ENCODE results near the gene CLIC3. TPM values are rescaled to one million over a fixed set of nuclear protein-coding genes. Genes with fewer than 3 reads are reported as not detected.

Gene CLIC3
- total RNA-seq, 4 donors from 2014 or later = 2.5 to 3.8 TPM; not detected in 2

DNA sequence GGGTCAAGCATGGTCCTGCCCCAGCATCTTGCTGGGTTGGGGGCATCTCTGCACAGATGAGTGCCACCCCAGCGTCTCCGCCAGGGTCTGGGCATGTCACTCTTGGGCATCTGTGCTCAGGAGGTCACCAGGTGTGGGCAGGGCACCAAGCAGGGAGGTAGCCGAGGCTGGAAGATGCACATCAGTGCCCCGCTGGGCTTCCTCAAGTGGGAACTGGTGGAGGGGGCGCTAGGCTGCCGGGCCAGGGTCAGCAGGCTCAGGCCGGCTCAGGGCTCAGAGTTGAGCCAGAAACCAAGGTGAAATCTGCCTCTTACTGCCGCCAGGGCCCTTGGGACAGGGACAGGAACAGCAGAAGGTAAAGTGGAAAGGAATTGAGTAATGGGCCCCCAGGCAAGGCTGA is 39.6 kb upstream of the CLIC3 start:
- H3K4me1 ChIP-seq = peaks cover 7 to 23% (median 18%) of the 10 kb centered on the region in 4 donors
- no peak overlapping the region for H3K4me3 ChIP-seq
- DNase-seq = no peak
- no peak overlapping the region for H3K27ac ChIP-seq
- H3K36me3 ChIP-seq = no peaks in the 10 kb centered on the region
- no peaks in the 10 kb centered on the region for H3K27me3 ChIP-seq
- 72% methylated on average over 8 of the region's 8 CpGs; no CpG with 5 or more reads in 1 of the 2 donors for WGBS, 2 donors (ENCODE audit: low coverage in 1 of 2)
- in situ Hi-C loops (cut with MboI; ENCODE audit: low pct_ligation_motif_present in 1 of 4, low pct_unique_long_range_greater_than_20kb in 1 of 4, low sequenced_read_pairs in 3 of 4) = loop anchor here in 3 of 4 donors (10.0 to 25.0 kb wide), 2 partner anchors 249 to 251 kb away; partner anchors contain the start of genes CCDC183 (in 2 of the 3) and TMEM141 (in 2 of the 3)
- no peaks in the 10 kb centered on the region for H3K9me3 ChIP-seq
- TF ChIP-seq, protein P1, sequence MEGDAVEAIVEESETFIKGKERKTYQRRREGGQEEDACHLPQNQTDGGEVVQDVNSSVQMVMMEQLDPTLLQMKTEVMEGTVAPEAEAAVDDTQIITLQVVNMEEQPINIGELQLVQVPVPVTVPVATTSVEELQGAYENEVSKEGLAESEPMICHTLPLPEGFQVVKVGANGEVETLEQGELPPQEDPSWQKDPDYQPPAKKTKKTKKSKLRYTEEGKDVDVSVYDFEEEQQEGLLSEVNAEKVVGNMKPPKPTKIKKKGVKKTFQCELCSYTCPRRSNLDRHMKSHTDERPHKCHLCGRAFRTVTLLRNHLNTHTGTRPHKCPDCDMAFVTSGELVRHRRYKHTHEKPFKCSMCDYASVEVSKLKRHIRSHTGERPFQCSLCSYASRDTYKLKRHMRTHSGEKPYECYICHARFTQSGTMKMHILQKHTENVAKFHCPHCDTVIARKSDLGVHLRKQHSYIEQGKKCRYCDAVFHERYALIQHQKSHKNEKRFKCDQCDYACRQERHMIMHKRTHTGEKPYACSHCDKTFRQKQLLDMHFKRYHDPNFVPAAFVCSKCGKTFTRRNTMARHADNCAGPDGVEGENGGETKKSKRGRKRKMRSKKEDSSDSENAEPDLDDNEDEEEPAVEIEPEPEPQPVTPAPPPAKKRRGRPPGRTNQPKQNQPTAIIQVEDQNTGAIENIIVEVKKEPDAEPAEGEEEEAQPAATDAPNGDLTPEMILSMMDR (IDR thresholded peaks at IDR 0.05) = no peak
- TF ChIP-seq EP300 (IDR thresholded peaks at IDR 0.05; ENCODE audit: low read depth) (no peak), POLR2A (IDR thresholded peaks at IDR 0.05) (no peak), POLR2AphosphoS5 (IDR thresholded peaks at IDR 0.05) (no peak)
- intact Hi-C loops (cut with DNase I; ENCODE audit: low total_unique reads) = loop anchor here (2.0 kb wide), 1 partner anchor 249 kb away; no protein-coding TSS in a partner anchor

DNA sequence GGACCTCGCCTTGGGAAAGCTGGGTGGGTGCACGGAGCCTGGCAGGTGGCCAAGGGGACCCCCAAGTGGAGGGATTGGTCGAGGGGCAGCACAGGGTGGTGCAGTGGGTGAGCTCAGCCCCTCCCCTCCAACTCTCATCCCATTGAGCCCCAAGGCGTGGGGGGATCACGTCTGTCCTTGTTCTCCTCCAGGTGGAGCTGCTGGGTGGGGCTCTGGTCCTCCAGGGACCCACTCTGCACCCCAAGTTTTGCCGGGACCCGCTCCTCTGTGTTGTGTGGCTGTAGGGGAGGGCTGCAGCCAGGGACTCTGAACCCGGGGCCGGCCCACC is 39.1 kb upstream of the CLIC3 start:
- intact Hi-C loops (cut with DNase I; ENCODE audit: low total_unique reads) = loop anchor here (2.0 kb wide), 1 partner anchor 249 kb away; no protein-coding TSS in a partner anchor
- in situ Hi-C loops (cut with MboI; ENCODE audit: low pct_ligation_motif_present in 1 of 4, low pct_unique_long_range_greater_than_20kb in 1 of 4, low sequenced_read_pairs in 3 of 4) = loop anchor here in 3 of 4 donors (10.0 to 25.0 kb wide), 2 partner anchors 248 to 251 kb away; partner anchors contain the start of genes CCDC183 (in 2 of the 3) and TMEM141 (in 2 of the 3)
- TF ChIP-seq EP300 (IDR thresholded peaks at IDR 0.05; ENCODE audit: low read depth) = no peak
- TF ChIP-seq, protein P1 (IDR thresholded peaks at IDR 0.05) = no peak
- TF ChIP-seq POLR2AphosphoS5 (IDR thresholded peaks at IDR 0.05) = no peak
- TF ChIP-seq POLR2A (IDR thresholded peaks at IDR 0.05) = no peak
- Histone ChIP-seq H3K4me3 (no peak overlapping the region), H3K9me3 (no peaks in the 10 kb centered on the region), H3K27ac (no peak overlapping the region), H3K27me3 (no peaks in the 10 kb centered on the region), H3K36me3 (no peaks in the 10 kb centered on the region), H3K4me1 (peaks cover 7 to 26% (median 18%) of the 10 kb centered on the region in 4 donors)
- no peak for DNase-seq
- 34% methylated on average over 9 of the region's 9 CpGs; no CpG with 5 or more reads in 1 of the 2 donors for WGBS, 2 donors (ENCODE audit: low coverage in 1 of 2)

DNA sequence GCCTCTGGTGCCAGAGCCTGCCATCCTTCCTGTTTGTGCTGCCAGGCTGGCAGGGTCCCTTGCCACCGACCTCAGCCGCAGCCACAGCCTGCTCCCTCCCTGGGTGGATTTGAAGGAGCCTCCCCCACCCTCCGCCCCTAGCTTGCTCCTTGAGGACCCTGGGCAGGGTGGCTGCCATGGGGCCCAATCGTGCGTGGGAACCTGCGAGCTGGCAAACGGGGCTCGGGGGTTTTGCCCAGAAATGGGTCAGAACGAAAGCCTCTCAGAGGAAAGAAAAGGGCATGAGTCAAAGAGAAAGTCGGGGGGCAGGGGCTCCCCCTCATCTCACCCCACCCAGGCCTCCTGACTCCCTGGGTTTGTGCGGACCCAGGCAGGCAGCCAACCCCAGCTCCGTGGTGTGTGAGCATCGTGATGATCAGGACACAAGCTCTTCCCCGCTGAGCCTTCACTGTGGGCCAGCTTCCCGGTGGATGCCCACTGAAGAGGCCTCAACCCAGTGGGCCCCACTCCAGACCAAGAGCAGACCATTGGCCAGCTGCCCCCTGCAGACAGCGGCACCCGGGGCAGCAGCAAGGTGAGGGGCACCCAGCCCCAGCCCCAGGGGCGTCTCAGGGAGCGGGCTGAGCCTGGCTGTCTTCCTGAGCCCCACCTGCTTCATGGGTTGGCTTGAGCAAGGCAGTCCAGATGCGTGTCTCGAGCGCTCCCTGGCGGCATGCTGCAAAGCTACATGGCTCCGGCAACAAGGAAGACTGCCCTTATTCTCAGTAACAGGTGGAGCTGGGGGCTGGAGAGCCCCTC is 38.5 kb upstream of the CLIC3 start:
- H3K36me3 ChIP-seq = no peaks in the 10 kb centered on the region
- in situ Hi-C loops (cut with MboI; ENCODE audit: low pct_ligation_motif_present in 1 of 4, low pct_unique_long_range_greater_than_20kb in 1 of 4, low sequenced_read_pairs in 3 of 4) (loop anchor here in 3 of 4 donors (10.0 to 25.0 kb wide), 2 partner anchors 248 to 250 kb away; partner anchors contain the start of genes CCDC183 (in 2 of the 3) and TMEM141 (in 2 of the 3)), intact Hi-C loops (cut with DNase I; ENCODE audit: low total_unique reads) (loop anchor here (2.0 to 5.0 kb wide), 2 partner anchors 88 to 248 kb away; partner anchors contain the start of gene C8G)
- DNase-seq = peak; percentile 85
- 15% methylated on average over 20 of the region's 24 CpGs; no CpG with 5 or more reads in 1 of the 2 donors for WGBS, 2 donors (ENCODE audit: low coverage in 1 of 2)
- peaks cover 7 to 31% (median 19%) of the 10 kb centered on the region in 4 donors for H3K4me1 ChIP-seq
- H3K27me3 ChIP-seq = no peaks in the 10 kb centered on the region
- H3K9me3 ChIP-seq = no peaks in the 10 kb centered on the region
- H3K4me3 ChIP-seq = no peak overlapping the region
- TF ChIP-seq, protein P1 (IDR thresholded peaks at IDR 0.05) = peak; percentile 88 to 95 (median 90)
- TF ChIP-seq POLR2A (IDR thresholded peaks at IDR 0.05) (no peak), EP300 (IDR thresholded peaks at IDR 0.05; ENCODE audit: low read depth) (no peak), POLR2AphosphoS5 (IDR thresholded peaks at IDR 0.05) (peak in 1 of 3 donors; percentile 22)
- peak overlapping the region; percentile 27 to 66 (median 34) for H3K27ac ChIP-seq
